T-cell (primary cell): Measurements from ENCODE around the gene RUSF1. TPM values are rescaled to one million over a fixed set of nuclear protein-coding genes. Genes with fewer than 3 reads are reported as not detected.

Source experiments
- ATAC-seq, 4 experiments: fragments of 200-7000 bp in 3 of 4; fragments of 150-1000 bp in 1 of 4; cut with Tn5 transposase; replicated peaks in 1 of 4; 1 replicate in 3 of 4; 2 replicates in 1 of 4; pipeline ENCODE4 v1.10.0; 2021; ENCODE audit warnings: moderate library complexity in 3 of 4, mild to moderate bottlenecking in 2 of 4, moderate number of reproducible peaks in 1 of 4
- CTCF ChIA-PET, 2 donors: fragments of 300-600 bp; sonication (Branson Sonifier 250); formaldehyde crosslinking; loops; one replicate each; lab custom pipeline; 2022; ENCODE audit warnings: antibody characterized with exemption in 2 of 2; lab: Charles Lee
- POLR2A ChIA-PET, 2 donors: fragments of 300-600 bp; sonication (Branson Sonifier 250); formaldehyde crosslinking; loops; one replicate each; lab custom pipeline; 2022; ENCODE audit warnings: antibody characterized with exemption in 2 of 2; lab: Charles Lee
- DNase-seq, 35 experiments: peaks; one replicate each; pipeline versions ENCODE4 v3.0.0 to v3.0.0-alpha.2; 2013 to 2023
- H3K27ac ChIP-seq: one replicate; pipeline ENCODE4 v1.5.1; 2013; ENCODE audit warnings: low read length
- H3K27me3 ChIP-seq, 2 experiments: replicated peaks in 1 of 2; 1 replicate in 1 of 2; 2 replicates in 1 of 2; pipeline versions ENCODE4 v1.6.1 to v1.7.0; 2013; ENCODE audit warnings: low read length in 1 of 2, mixed read lengths in 1 of 2; ENCODE audit not compliant: control insufficient read depth in 2 of 2, insufficient read depth in 2 of 2; ENCODE audit errors: extremely low read depth in 1 of 2
- H3K36me3 ChIP-seq, 2 donors: 1 replicate in 1 of 2; 2 replicates in 1 of 2; pipeline versions ENCODE4 v1.6.1 to v1.7.0; 2013; ENCODE audit warnings: low read length in 1 of 2; ENCODE audit not compliant: control insufficient read depth in 2 of 2, insufficient read depth in 1 of 2; ENCODE audit errors: extremely low read depth in 1 of 2
- H3K4me1 ChIP-seq, 2 experiments: 1 replicate in 1 of 2; 2 replicates in 1 of 2; pipeline versions ENCODE4 v1.6.1 to v1.7.0; 2013; ENCODE audit warnings: low read length in 2 of 2, mixed read lengths in 1 of 2; ENCODE audit not compliant: insufficient read depth in 2 of 2, control insufficient read depth in 1 of 2; ENCODE audit errors: extremely low read depth in 1 of 2
- H3K4me3 ChIP-seq, 2 donors: 1 replicate in 1 of 2; 2 replicates in 1 of 2; pipeline versions ENCODE4 v1.5.1 to v1.7.0; 2013; ENCODE audit warnings: mild to moderate bottlenecking in 2 of 2, low read length in 1 of 2, moderate library complexity in 1 of 2; ENCODE audit not compliant: control insufficient read depth in 1 of 2; ENCODE audit errors: extremely low read depth in 1 of 2
- H3K9me3 ChIP-seq: 2 replicates; pipeline ENCODE4 v1.7.0; 2013
- H3K27ac Mint-ChIP-seq, 2 donors: one replicate each; pipeline ENCODE4 v1.8.0; 2020 to 2021; ENCODE audit warnings: mild to moderate bottlenecking in 2 of 2, mixed read lengths in 2 of 2
- H3K27me3 Mint-ChIP-seq, 2 donors: one replicate each; pipeline ENCODE4 v1.8.0; 2021 to 2022; ENCODE audit warnings: mixed read lengths in 2 of 2
- H3K36me3 Mint-ChIP-seq: one replicate; pipeline ENCODE4 v1.8.0; 2021; ENCODE audit warnings: mixed read lengths
- H3K4me1 Mint-ChIP-seq, 3 donors: one replicate each; pipeline ENCODE4 v1.8.0; 2020 to 2022; ENCODE audit warnings: mixed read lengths in 3 of 3, mild to moderate bottlenecking in 1 of 3
- H3K4me3 Mint-ChIP-seq, 3 donors: one replicate each; pipeline ENCODE4 v1.8.0; 2020 to 2022; ENCODE audit warnings: mild to moderate bottlenecking in 3 of 3, mixed read lengths in 3 of 3, moderate library complexity in 3 of 3
- H3K9me3 Mint-ChIP-seq, 3 donors: one replicate each; pipeline ENCODE4 v1.8.0; 2020 to 2022; ENCODE audit warnings: mixed read lengths in 3 of 3
- WGBS: methylation state at CpG from one replicate; pipeline ENCODE4 v1.1.5; 2013; ENCODE audit warnings: missing lambda C conversion rate; ENCODE audit not compliant: insufficient coverage; 5-methylcytosine and 5-hydroxymethylcytosine counted together
- total RNA-seq, 35 experiments: library from RNA in 6 of 35; stranded (reverse) in 6 of 35; fragments of 120-200 nt in 1 of 35; gene quantifications; one replicate each; pipeline versions ENCODE4 v1.2.1 to v1.2.4 and lab custom pipeline; 2013 to 2026

The RUSF1 gene
- total RNA-seq, 5 donors from 2014 or later (not counting 1 experiment from before 2014, with no cell fraction given) = 65.4 to 125 (median 107) TPM

- WGBS = 5% methylated on average over 39 of the region's 63 CpGs
- Histone ChIP-seq H3K36me3 (peaks cover 0 to 3% of the 10 kb centered on the region in 2 donors), H3K27ac (no peak within 1 kb of the TSS), H3K4me3 (peak within 1 kb of the TSS; percentile 18 to 41), H3K27me3 (peaks cover 0 to 33% of the 10 kb centered on the region in 2 experiments), H3K4me1 (peaks cover 4 to 34% of the 10 kb centered on the region in 2 experiments), H3K9me3 (no peaks in the 10 kb centered on the region)
- H3K4me1 Mint-ChIP-seq = peaks cover 16 to 27% (median 24%) of the 10 kb centered on the region in 3 donors
- ATAC-seq (no peak), DNase-seq (no peak)
- H3K9me3 Mint-ChIP-seq = no peaks in the 10 kb centered on the region
- peaks cover 6 to 18% of the 10 kb centered on the region in 2 donors for H3K27me3 Mint-ChIP-seq
- POLR2A ChIA-PET = interaction anchor here in 1 of 2 donors (0.6 kb wide), 1 partner anchor 428 kb away, joined by 12 read pairs; no protein-coding TSS in a partner anchor
- peak within 1 kb of the TSS; percentile 63 to 71 (median 63) for H3K4me3 Mint-ChIP-seq
- CTCF ChIA-PET = interaction anchor here in 1 of 2 donors (0.6 kb wide), 1 partner anchor 226 kb away, joined by 3 read pairs; no protein-coding TSS in a partner anchor
- peaks cover 3% of the 10 kb centered on the region for H3K36me3 Mint-ChIP-seq
- H3K27ac Mint-ChIP-seq = peak within 1 kb of the TSS; percentile 15 to 68
Measured at GRCh38 chr16:31471875-31472708, 36.1 kb downstream of the RUSF1 start, which contains the start of gene TGFB1I1. TSS of gene TGFB1I1 (plus strand) at chr16:31472152. CDS start at chr16:31472189, 37 bp downstream.

- Mint-ChIP-seq H3K4me1 (peaks cover 18 to 27% (median 25%) of the 10 kb centered on the region in 3 donors), H3K9me3 (no peaks in the 10 kb centered on the region), H3K4me3 (peak overlapping the region in 2 of 3 donors; percentile 28), H3K36me3 (peaks cover 8% of the 10 kb centered on the region), H3K27ac (no peak overlapping the region), H3K27me3 (peaks cover 6 to 18% of the 10 kb centered on the region in 2 donors)
- CTCF ChIA-PET = interaction anchor here (0.6 to 1.0 kb wide), 2 partner anchors 11 to 227 kb away, joined by 3 to 5 read pairs; no protein-coding TSS in a partner anchor
- Histone ChIP-seq H3K36me3 (peaks cover 3 to 5% of the 10 kb centered on the region in 2 donors), H3K4me3 (peak overlapping the region in 1 of 2 donors; percentile 18), H3K4me1 (peaks cover 4 to 32% of the 10 kb centered on the region in 2 experiments), H3K27ac (no peak overlapping the region), H3K9me3 (no peaks in the 10 kb centered on the region), H3K27me3 (peaks cover 0 to 30% of the 10 kb centered on the region in 2 experiments)
- no peak for ATAC-seq
- POLR2A ChIA-PET = no interaction called here
- WGBS = 73% methylated on average over 7 of the region's 15 CpGs
- DNase-seq = no peak
Measured at GRCh38 chr16:31471241-31471874, 36.8 kb downstream of the RUSF1 start.

DNA sequence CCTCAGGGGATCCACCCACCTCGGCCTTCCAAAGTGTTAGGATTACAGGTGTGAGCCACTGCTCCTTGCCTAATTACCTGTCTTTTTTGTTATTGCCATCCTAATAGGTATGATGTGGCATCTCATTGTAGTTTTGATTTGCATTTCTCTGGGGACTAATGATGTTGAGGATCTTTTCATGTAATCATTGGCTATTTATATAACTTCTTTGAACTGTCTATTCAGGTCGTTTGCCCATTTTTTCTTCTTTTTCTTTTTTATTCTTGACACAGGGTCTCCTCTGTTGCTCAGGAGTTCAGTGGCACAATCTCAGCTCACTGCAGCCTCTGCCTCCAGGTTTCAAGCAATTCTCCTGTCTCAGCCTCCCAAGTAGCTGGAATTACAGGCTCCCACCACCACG lies 37.6 kb downstream of the RUSF1 start:
- ChIA-PET CTCF (interaction anchor here in 1 of 2 donors (1.0 kb wide), 1 partner anchor 10 kb away, joined by 5 read pairs; no protein-coding TSS in a partner anchor), POLR2A (no interaction called here)
- Mint-ChIP-seq H3K36me3 (peaks cover 9% of the 10 kb centered on the region), H3K27ac (no peak overlapping the region), H3K9me3 (no peaks in the 10 kb centered on the region), H3K4me1 (peaks cover 13 to 22% (median 19%) of the 10 kb centered on the region in 3 donors), H3K27me3 (peaks cover 6 to 18% of the 10 kb centered on the region in 2 donors), H3K4me3 (no peak overlapping the region)
- no peaks in the 10 kb centered on the region for H3K9me3 ChIP-seq
- H3K4me1 ChIP-seq = peaks cover 0 to 24% of the 10 kb centered on the region in 2 experiments
- H3K36me3 ChIP-seq = peaks cover 3 to 12% of the 10 kb centered on the region in 2 donors
- ATAC-seq = no peak
- H3K4me3 ChIP-seq = no peak overlapping the region
- H3K27me3 ChIP-seq = peaks cover 0 to 28% of the 10 kb centered on the region in 2 experiments
- no peak for DNase-seq
- 60% methylated on average over 2 of the region's 3 CpGs for WGBS
- no peak overlapping the region for H3K27ac ChIP-seq

DNA sequence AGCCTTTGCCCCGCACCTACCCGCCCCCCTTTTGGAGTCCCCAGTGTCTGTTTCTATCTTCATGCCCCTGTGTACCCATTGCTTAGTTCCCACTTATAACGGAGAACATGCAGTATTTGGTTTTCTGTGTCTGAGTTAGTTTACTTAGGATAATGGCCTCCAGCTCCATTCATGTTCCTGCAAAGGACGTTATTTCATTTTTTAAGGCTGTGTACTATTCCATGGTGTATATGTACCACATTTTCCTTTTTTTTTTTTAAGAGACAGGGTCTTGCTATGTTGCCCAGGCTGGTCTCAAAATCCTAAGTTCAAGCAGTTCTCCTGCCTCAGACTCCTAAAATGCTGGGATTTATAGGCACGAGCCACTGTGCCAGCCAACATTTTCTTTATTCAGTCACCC lies 40.3 kb downstream of the RUSF1 start:
- H3K4me3 Mint-ChIP-seq = no peak overlapping the region
- H3K9me3 ChIP-seq = no peaks in the 10 kb centered on the region
- peaks cover 13 to 19% (median 17%) of the 10 kb centered on the region in 3 donors for H3K4me1 Mint-ChIP-seq
- peaks cover 0 to 19% of the 10 kb centered on the region in 2 experiments for H3K27me3 ChIP-seq
- no CpG with 5 or more reads among the region's 5 CpGs for WGBS
- H3K27ac ChIP-seq = peak overlapping the region; percentile 0
- no peaks in the 10 kb centered on the region for H3K9me3 Mint-ChIP-seq
- ChIA-PET POLR2A (no interaction called here), CTCF (interaction anchor here in 1 of 2 donors (0.6 kb wide), 1 partner anchor 11 kb away, joined by 4 read pairs; no protein-coding TSS in a partner anchor)
- peaks cover 5 to 12% of the 10 kb centered on the region in 2 donors for H3K27me3 Mint-ChIP-seq
- H3K4me1 ChIP-seq = peaks cover 0 to 23% of the 10 kb centered on the region in 2 experiments
- peaks cover 21% of the 10 kb centered on the region for H3K36me3 Mint-ChIP-seq
- no peak for DNase-seq
- peak overlapping the region in 1 of 2 donors; percentile 78 for H3K27ac Mint-ChIP-seq
- no peak overlapping the region for H3K4me3 ChIP-seq
- H3K36me3 ChIP-seq = peaks cover 2 to 33% of the 10 kb centered on the region in 2 donors
- no peak for ATAC-seq

GRCh38 chr16:31467151-31467773 lies 40.9 kb downstream of the RUSF1 start:
- H3K36me3 ChIP-seq = peaks cover 4 to 39% of the 10 kb centered on the region in 2 donors
- H3K36me3 Mint-ChIP-seq = peaks cover 21% of the 10 kb centered on the region
- DNase-seq (no peak), ATAC-seq (peak in 1 of 4 experiments; percentile 58)
- H3K27ac ChIP-seq = peak overlapping the region; percentile 0
- peaks cover 0 to 13% of the 10 kb centered on the region in 2 experiments for H3K27me3 ChIP-seq
- H3K27ac Mint-ChIP-seq = peak overlapping the region in 1 of 2 donors; percentile 78
- peaks cover 8 to 14% (median 12%) of the 10 kb centered on the region in 3 donors for H3K4me1 Mint-ChIP-seq
- H3K9me3 Mint-ChIP-seq = no peaks in the 10 kb centered on the region
- ChIA-PET CTCF (no interaction called here), POLR2A (no interaction called here)
- H3K27me3 Mint-ChIP-seq = peaks cover 0 to 7% of the 10 kb centered on the region in 2 donors
- 43% methylated on average over 2 of the region's 5 CpGs for WGBS
- peaks cover 0 to 17% of the 10 kb centered on the region in 2 experiments for H3K4me1 ChIP-seq
- no peak overlapping the region for H3K4me3 Mint-ChIP-seq
- H3K9me3 ChIP-seq = no peaks in the 10 kb centered on the region
- H3K4me3 ChIP-seq = no peak overlapping the region
